ENCODE measurements around the gene CEND1. TPM values are rescaled to one million over a fixed set of nuclear protein-coding genes. Genes with fewer than 3 reads are reported as not detected.
A peak's percentile ranks its signal among the peaks of the same experiment; 100 is the strongest.

Gene CEND1
- total and polyA plus RNA-seq, 2 of the 13 experiments (the other 11 are each of a cell fraction or from before 2014, with no cell fraction given), result not detected

DNA sequence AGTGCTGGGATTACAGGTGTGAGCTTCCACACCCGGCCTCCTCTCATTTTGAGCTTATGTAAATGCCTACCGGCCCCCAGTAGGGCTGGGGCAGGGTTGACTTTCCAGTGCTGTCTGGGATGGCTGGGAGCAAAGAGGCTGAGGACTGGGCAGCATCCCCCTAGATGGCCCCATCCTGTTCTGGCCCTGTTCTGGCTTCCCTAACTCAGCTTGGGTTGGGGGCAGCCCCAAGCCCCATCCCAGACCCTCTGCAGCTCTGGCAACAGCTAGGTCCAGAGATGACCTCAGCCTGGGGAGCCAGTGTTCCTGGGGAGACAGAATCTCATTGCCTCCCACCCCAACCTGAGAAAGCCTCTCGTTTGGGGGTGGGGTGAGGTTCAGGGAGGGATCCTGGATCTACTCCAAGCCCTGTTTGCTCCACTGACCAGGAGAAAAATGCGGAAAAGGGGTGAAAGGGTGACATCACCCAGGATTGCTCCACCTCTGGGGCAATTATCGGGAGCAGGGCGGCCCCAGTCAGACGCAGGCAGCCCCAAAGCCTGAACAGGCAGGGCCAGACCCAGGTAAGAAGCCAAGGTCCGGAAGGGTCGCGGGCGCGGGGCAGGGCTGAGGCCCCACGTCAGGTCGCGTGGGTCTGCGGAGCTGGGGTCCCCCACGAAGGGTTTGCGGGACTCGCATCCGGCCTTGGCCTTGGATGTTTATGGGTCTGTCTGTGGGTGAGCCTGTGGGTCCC, 28.7 kb upstream of the CEND1 start, which contains the start of gene PNPLA2 (continued):
- TF ChIP-seq ZBTB26 (CRISPR knock-in tag; IDR thresholded peaks at IDR 0.05; ENCODE audit: borderline replicate concordance) (no peak), JUND (CRISPR knock-in tag; IDR thresholded peaks at IDR 0.05) (peak; percentile 81), RARA (CRISPR knock-in tag; IDR thresholded peaks at IDR 0.05) (peak; percentile 44), ZFP37 (CRISPR knock-in tag; IDR thresholded peaks at IDR 0.05; ENCODE audit: borderline replicate concordance) (no peak), GATA4 (IDR thresholded peaks at IDR 0.05; ENCODE audit: borderline replicate concordance, low read depth) (0 out of 2 replicates have a peak, but pooled peaks have one; percentile 27), GATAD1 (CRISPR knock-in tag; IDR thresholded peaks at IDR 0.05) (0 out of 2 replicates have a peak, but pooled peaks have one; percentile 13), FOXA3 (CRISPR knock-in tag; IDR thresholded peaks at IDR 0.05) (no peak; the same call in 1 of the 2 replicates), KDM5B (CRISPR knock-in tag; IDR thresholded peaks at IDR 0.05; ENCODE audit: borderline replicate concordance) (0 out of 2 replicates have a peak, but pooled peaks have one; percentile 14), GATAD2A (CRISPR knock-in tag; IDR thresholded peaks at IDR 0.05) (peak; percentile 37; the same call in 1 of the 2 replicates), POLR2A (IDR thresholded peaks at IDR 0.05; ENCODE audit: insufficient read depth in 1 of 2, low read depth in 2 of 2, low read length in 2 of 2) (peak in 1 of 2 experiments; percentile 69; a peak in 1 of 4 replicates), ZNF496 (CRISPR knock-in tag; IDR thresholded peaks at IDR 0.05; ENCODE audit: insufficient replicate concordance) (no peak), ZNF256 (CRISPR knock-in tag; conservative IDR thresholded peaks at IDR 0.05) (0 out of 2 replicates have a peak, but pooled peaks have one; percentile 16), AKNA (CRISPR knock-in tag; IDR thresholded peaks at IDR 0.05; ENCODE audit: borderline replicate concordance) (no peak)
- TF ChIP-seq, protein P1, sequence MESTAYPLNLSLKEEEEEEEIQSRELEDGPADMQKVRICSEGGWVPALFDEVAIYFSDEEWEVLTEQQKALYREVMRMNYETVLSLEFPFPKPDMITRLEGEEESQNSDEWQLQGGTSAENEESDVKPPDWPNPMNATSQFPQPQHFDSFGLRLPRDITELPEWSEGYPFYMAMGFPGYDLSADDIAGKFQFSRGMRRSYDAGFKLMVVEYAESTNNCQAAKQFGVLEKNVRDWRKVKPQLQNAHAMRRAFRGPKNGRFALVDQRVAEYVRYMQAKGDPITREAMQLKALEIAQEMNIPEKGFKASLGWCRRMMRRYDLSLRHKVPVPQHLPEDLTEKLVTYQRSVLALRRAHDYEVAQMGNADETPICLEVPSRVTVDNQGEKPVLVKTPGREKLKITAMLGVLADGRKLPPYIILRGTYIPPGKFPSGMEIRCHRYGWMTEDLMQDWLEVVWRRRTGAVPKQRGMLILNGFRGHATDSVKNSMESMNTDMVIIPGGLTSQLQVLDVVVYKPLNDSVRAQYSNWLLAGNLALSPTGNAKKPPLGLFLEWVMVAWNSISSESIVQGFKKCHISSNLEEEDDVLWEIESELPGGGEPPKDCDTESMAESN (CRISPR knock-in tag; conservative IDR thresholded peaks at IDR 0.05), result no peak
- TF ChIP-seq, protein P2, sequence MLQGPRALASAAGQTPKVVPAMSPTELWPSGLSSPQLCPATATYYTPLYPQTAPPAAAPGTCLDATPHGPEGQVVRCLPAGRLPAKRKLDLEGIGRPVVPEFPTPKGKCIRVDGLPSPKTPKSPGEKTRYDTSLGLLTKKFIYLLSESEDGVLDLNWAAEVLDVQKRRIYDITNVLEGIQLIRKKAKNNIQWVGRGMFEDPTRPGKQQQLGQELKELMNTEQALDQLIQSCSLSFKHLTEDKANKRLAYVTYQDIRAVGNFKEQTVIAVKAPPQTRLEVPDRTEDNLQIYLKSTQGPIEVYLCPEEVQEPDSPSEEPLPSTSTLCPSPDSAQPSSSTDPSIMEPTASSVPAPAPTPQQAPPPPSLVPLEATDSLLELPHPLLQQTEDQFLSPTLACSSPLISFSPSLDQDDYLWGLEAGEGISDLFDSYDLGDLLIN (CRISPR knock-in tag; IDR thresholded peaks at IDR 0.05; ENCODE audit: borderline replicate concordance), result 0 out of 2 replicates have a peak, but pooled peaks have one; percentile 15
- TF ChIP-seq, protein P3, sequence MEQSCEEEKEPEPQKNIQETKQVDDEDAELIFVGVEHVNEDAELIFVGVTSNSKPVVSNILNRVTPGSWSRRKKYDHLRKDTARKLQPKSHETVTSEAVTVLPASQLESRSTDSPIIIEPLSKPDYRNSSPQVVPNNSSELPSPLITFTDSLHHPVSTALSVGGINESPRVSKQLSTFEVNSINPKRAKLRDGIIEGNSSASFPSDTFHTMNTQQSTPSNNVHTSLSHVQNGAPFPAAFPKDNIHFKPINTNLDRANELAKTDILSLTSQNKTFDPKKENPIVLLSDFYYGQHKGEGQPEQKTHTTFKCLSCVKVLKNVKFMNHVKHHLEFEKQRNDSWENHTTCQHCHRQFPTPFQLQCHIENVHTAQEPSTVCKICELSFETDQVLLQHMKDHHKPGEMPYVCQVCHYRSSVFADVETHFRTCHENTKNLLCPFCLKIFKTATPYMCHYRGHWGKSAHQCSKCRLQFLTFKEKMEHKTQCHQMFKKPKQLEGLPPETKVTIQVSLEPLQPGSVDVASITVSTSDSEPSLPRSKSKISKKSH (CRISPR knock-in tag; IDR thresholded peaks at IDR 0.05; ENCODE audit: borderline replicate concordance), result peak; percentile 34; the same call in 1 of the 2 replicates

Data from HepG2 (cell line).